HepG2 (cell line): ENCODE results near the gene DCDC1. TPM values are rescaled to one million over a fixed set of nuclear protein-coding genes. Genes with fewer than 3 reads are reported as not detected.
A peak's percentile ranks its signal among the peaks of the same experiment; 100 is the strongest.

Experiments
- AHDC1 ChIP-seq: sonication (generic); formaldehyde crosslinking; IDR thresholded peaks from 2 replicates; pipeline ENCODE4 v1.5.1; 2020; ENCODE audit warnings: mild to moderate bottlenecking, missing genetic modification reagents, borderline replicate concordance
- DMTF1 ChIP-seq: sonication (generic); formaldehyde crosslinking; IDR thresholded peaks from 2 replicates; pipeline ENCODE4 v1.4.0; 2020; ENCODE audit warnings: mild to moderate bottlenecking, missing genetic modification reagents
- MAFG ChIP-seq: sonication (generic); formaldehyde crosslinking; IDR thresholded peaks from 2 replicates; pipeline ENCODE4 v1.5.1; 2020; ENCODE audit warnings: mild to moderate bottlenecking, missing genetic modification reagents
- MIER2 ChIP-seq: IDR thresholded peaks from 2 replicates; pipeline ENCODE4 v1.6.1; 2016; ENCODE audit warnings: missing biosample characterization, missing genetic modification reagents
- MIER3 ChIP-seq: IDR thresholded peaks from 2 replicates; pipeline ENCODE4 v1.6.1; 2016; ENCODE audit warnings: missing compliant biosample characterization, borderline replicate concordance
- ONECUT2 ChIP-seq: sonication (generic); formaldehyde crosslinking; IDR thresholded peaks from 2 replicates; pipeline ENCODE4 v1.4.0; 2020; ENCODE audit warnings: missing genetic modification reagents
- PRDM15 ChIP-seq: sonication (generic); formaldehyde crosslinking; IDR thresholded peaks from 2 replicates; pipeline ENCODE4 v1.4.0; 2020; ENCODE audit warnings: missing genetic modification reagents
- RCOR2 ChIP-seq: IDR thresholded peaks from 2 replicates; pipeline ENCODE4 v1.6.1; 2016; ENCODE audit warnings: missing biosample characterization, missing genetic modification reagents
- SCMH1 ChIP-seq: sonication (generic); formaldehyde crosslinking; IDR thresholded peaks from 2 replicates; pipeline ENCODE4 v1.9.0; 2021; ENCODE audit warnings: missing genetic modification reagents, mild to moderate bottlenecking, borderline replicate concordance
- TBX3 ChIP-seq: fragments of 450-650 bp; IDR thresholded peaks from 2 replicates; pipeline ENCODE4 v1.6.1; 2017; ENCODE audit warnings: antibody characterized with exemption, mild to moderate bottlenecking, inconsistent platforms, borderline replicate concordance
- ZC3H13 ChIP-seq: sonication (generic); formaldehyde crosslinking; IDR thresholded peaks from 2 replicates; pipeline ENCODE4 v1.8.1; 2023; ENCODE audit warnings: mild to moderate bottlenecking, missing genetic modification reagents, moderate library complexity
- ZFP36L1 ChIP-seq: sonication (generic); formaldehyde crosslinking; IDR thresholded peaks from 2 replicates; pipeline ENCODE4 v1.8.0; 2022; ENCODE audit warnings: mild to moderate bottlenecking, missing genetic modification reagents, moderate library complexity
- ZKSCAN8 ChIP-seq: IDR thresholded peaks from 2 replicates; pipeline ENCODE4 v1.6.1; 2016; ENCODE audit warnings: borderline replicate concordance, missing genetic modification reagents, missing compliant biosample characterization
- ZNF569 ChIP-seq: sonication (generic); formaldehyde crosslinking; IDR thresholded peaks from 2 replicates; pipeline ENCODE4 v1.5.0; 2020; ENCODE audit warnings: mild to moderate bottlenecking, missing genetic modification reagents, moderate library complexity, borderline replicate concordance
- ZNF761 ChIP-seq: sonication (generic); formaldehyde crosslinking; conservative IDR thresholded peaks from 2 replicates; pipeline ENCODE4 v1.4.0; 2020; ENCODE audit warnings: mild to moderate bottlenecking, missing genetic modification reagents
- polyA plus RNA-seq, 8 experiments: library from polyadenylated mRNA; depleted of rRNA in 3 of 8; stranded (reverse) in 7 of 8; unstranded in 1 of 8; fragments of >200 nt; fragmentation: Illumina TruSeq in 4 of 8; extraction: Trizol in 4 of 8; gene quantifications; 2 replicates each; pipeline versions ENCODE4 v1.2.1 to v1.2.3, GENCODE V29; 2011 to 2016; ENCODE audit warnings: low read depth in 4 of 8, missing spikeins in 1 of 8, mixed read lengths in 1 of 8; ENCODE audit not compliant: insufficient read depth in 1 of 8
- total RNA-seq, 5 experiments: library from RNA; depleted of rRNA; stranded (reverse); fragments of >200 nt; fragmentation: Illumina TruSeq; extraction: Trizol; gene quantifications; 2 replicates each; pipeline ENCODE4 v1.2.3, GENCODE V29; 2016; ENCODE audit warnings: low read depth in 1 of 5

The DCDC1 gene
- total and polyA plus RNA-seq, 2 of the 13 experiments (the other 11 are each of a cell fraction or from before 2014, with no cell fraction given) = 0.12 to 0.27 TPM

GRCh38 chr11:31369348-31370329 lies at the start of gene DCDC1, which contains the start of gene DNAJC24 (continued):
- TF ChIP-seq ZFP36L1 = no peak
- TF ChIP-seq MIER2 (CRISPR knock-in tag) = no peak; the same call in 1 of the 2 replicates
- TF ChIP-seq ZNF761 (CRISPR knock-in tag) = no peak; the same call in 1 of the 2 replicates
- no peak for TF ChIP-seq ONECUT2 (CRISPR knock-in tag)
- no peak for TF ChIP-seq SCMH1 (CRISPR knock-in tag)
- peak; percentile 59; the same call in 1 of the 2 replicates for TF ChIP-seq MIER3
- no peak for TF ChIP-seq TBX3
- TF ChIP-seq ZNF569 = no peak
- no peak for TF ChIP-seq DMTF1 (CRISPR knock-in tag)
- TF ChIP-seq PRDM15 (CRISPR knock-in tag) = no peak
- TF ChIP-seq ZKSCAN8 = 0 out of 2 replicates have a peak, but pooled peaks have one; percentile 22
- no peak for TF ChIP-seq ZC3H13 (CRISPR knock-in tag)
- no peak for TF ChIP-seq AHDC1 (CRISPR knock-in tag)
- no peak for TF ChIP-seq MAFG (CRISPR knock-in tag)
- TF ChIP-seq RCOR2 (CRISPR knock-in tag) = no peak
